HG02938 (cell line): ENCODE data around the gene B4GALNT4.
"Not testable (repeated sequence)": the region's sequence is repeated elsewhere in the genome, so short reads cannot be mapped to it uniquely, and the experiment has no call there.

Experiments used
- ATAC-seq: cut with Tn5 transposase; IDR thresholded peaks from one replicate; pipeline ENCODE4 v1.9.1; 2021; ENCODE audit warnings: mild to moderate bottlenecking, moderate library complexity; ENCODE audit not compliant: unreplicated experiment

Gene B4GALNT4

GRCh38 chr11:417652-418342 lies 48.5 kb downstream of the B4GALNT4 start:
- ATAC-seq: no peak

DNA sequence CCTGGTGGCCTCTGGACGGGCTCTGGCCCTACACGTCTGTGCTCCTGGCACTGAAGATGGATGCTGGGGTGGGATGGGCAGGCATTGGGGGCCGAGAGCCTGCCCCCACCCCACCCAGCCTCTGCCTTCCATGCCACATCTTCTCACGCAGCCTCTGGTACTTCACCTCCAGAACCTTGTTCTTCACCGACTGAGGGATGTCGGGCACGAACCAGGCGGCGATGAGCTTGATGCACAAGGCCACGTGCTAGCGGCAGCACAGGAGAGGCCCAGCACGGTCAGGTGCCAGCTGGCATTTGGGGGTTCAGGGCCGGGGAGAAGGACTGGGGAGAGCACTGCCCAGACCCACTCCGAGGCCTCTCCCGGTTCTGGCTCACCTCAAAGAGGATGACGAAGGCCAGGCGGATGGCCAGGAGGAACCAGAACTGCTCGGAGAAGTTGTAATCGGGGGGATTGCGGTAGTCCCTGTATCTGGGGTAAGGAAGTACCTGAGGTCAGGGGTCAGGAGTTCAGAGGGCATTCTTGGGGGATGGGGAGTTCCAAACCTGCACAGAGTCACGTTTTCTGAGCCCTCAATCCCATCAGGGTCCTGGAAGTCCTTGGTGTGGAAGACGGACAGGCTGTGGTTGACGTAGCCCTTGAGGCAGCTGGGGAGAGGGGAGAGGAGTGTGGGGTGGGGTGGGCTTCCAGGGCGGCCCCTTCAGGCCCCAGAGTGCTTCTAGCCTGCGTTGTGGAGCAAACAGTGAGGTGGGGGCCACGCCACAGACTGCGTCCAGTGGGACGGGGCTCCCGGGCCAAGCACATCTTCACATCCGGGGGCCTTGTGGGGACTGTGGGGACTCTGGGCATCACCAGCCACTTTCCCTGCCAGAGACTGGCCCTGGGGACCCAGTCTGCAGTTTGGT lies 49.3 kb downstream of the B4GALNT4 start:
- ATAC-seq: no peak

DNA sequence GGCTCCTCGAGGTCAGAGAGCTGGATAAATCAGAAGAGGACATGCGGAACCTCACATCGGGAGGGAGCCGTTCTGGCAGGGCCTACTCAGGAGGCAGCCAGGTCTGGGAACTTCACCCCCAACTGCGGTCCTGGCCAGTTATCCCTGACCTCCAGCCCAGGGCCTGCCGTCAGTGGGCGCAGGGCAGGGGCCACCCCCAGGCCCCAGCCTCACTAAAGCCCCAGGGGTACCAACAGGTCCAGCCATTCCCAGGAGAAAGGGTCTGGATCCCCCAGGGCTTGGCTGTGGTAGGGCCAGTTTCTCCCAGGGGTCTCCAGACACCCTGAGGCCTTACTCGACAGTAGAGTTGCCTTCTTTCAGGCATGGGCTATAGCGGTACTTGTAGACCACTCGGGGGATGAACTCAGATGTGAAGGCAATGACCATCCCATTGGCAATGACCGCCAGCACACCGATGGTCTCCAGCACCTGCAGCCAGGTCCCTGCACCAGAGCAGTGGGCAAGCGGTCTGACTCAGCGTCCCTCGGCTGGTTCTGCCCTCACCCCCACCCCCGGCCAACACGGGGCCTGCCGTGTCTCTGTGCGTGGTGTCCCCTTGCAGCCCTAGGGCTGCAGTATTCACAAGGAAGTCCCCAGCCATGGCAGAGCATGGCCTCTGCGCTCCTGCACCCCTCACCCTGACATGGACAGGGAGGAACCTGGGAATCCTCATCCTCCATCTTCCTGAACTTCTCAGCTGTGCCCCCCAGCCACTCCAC lies 50.1 kb downstream of the B4GALNT4 start:
- no peak for ATAC-seq

DNA sequence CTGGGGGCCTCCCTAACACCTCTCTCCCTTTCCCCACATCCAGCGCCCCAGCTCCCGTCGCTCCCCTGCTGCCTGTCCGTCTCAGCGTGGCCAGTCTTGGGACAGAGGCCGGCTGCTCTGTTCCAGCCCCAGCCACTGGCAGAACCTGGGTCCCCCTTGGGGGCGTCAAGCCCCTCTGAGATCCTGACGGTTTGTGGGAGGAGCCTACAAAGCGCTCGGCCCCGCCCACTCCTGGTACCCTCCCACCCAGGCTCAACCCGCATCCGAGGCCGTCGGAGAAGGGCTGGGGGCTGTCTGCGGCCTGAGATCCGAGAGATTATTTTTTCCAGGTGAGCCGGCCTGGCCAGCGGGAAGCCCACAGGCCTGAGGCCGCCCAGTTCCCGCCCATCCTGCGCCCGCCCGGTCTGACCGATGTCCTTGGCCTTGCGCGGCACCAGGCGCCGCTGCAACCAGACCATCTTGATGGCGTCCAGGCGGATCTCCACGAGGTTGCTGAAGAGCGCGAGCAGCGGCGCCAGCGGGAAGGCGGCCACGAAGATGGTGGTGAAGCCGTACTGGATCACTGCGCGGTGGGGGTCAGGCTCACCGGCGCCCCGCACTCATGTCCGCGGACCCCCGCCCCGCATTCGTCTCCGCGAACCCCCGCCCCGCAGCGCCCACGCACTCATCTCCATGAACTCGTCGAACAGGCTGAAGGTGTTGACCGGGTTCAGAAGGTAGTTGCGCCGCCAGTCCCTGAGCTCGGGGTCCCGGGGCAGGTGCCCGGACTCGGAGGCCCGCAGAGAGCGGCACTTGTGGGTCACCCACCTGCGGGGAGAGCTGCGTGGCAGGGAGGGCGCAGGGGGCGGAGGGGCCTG lies 51.0 kb downstream of the B4GALNT4 start:
- ATAC-seq: no peak

DNA sequence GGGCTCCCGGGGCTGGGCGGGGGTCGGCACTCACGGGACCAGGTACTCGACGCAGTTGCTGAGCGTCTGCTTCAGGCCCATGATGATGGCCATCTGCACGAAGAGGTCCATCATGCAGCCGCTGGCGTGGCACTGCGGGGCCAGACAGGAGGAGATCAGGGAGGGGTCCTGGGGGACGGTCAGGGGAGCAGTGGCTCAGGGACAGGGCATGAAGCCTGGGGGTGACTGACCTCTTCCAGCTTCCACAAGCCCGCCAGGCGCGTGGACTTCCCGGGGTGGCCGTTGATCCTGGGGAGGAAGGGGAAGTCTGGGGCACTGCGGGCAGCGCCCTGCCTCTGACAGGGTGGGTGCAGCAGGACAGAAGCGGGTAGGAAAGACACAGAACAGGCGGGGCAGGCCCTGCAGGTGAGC lies 51.6 kb downstream of the B4GALNT4 start:
- no peak for ATAC-seq

DNA sequence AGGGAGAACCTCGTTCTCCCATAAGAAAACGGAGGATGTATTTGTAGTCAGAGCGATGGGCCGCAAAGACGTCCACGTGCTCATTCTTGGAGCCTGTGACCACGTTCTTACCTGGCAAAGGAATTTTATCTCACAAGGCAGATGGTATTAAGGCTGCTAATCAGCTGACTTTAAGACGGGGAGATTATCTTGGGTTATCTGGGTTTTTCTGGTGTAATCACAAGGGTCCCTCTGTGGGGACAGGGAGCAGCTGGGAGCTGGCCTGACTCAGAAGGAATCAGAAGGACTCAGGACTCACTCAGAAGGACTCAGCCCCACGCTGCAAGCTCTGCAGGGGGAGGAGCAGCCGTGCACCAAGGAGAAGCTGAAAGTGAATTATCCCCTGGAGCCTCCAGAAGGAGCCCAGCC lies 53.0 kb downstream of the B4GALNT4 start:
- ATAC-seq: no peak

- ATAC-seq: no peak
Observed at GRCh38 chr11:424232-424631, 54.9 kb downstream of the B4GALNT4 start.

- not testable (repeated sequence) for ATAC-seq
Observed at GRCh38 chr11:424766-425165, 55.5 kb downstream of the B4GALNT4 start.

GRCh38 chr11:425301-425700 lies 56.0 kb downstream of the B4GALNT4 start:
- ATAC-seq: no peak

DNA sequence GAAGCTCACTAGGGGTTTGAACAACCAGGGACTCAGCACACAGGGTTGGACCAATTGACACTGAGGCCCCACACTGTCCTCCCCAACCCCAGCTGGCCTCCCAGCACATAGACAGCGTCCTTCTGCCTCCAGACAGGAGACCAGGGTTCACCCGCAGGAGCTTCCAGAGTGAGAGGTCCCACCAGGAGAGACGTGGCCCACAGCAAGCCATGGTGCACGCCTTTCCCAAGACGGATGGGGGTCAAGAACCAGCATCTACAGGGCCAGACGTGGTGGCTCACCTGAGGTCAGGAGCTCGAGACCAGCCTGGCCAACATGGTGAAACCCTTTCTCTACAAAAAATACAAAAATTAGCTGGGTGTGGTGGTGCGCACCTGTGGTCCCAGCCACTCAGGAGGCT lies 57.6 kb downstream of the B4GALNT4 start:
- no peak for ATAC-seq

DNA sequence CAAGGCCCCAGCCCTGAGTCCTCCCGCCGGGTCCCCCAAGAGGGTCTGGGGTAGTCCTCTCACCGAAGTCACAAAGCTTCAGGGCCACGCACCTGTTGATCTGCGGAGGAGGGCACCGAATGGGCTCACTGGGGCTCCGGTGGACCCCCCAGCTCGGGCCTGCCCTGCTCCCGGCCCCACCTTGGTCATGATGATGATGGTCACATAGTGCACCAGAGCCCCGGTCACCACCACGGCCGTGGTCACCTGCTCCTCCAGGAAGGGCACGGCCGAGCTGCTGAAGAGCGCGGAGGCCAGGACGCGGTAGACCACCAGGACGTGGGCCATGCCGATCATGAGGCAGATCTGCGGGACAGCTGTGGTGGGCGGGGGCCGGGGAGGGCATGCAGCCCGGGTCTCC lies 59.0 kb downstream of the B4GALNT4 start:
- no peak for ATAC-seq

DNA sequence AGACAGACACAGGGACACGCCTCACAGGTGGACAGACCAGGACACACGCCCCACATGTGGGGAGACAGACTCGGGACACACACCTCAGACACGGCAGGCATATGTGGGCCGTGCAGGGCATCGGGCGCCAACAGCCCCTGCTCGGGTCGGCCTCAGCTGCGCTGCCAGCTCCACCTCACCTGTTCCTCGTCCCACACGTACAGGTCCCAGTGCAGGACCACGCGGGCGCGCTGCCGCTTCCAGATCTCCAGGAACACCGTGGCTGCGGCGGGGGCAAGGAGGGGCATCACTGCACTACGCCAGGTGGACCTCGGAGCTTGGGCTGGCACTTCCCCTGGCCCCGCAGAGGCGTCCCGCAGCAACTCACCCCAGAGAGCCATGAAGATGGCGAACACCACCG lies 60.1 kb downstream of the B4GALNT4 start:
- no peak for ATAC-seq

- no peak for ATAC-seq
Observed at GRCh38 chr11:429931-430456, 60.7 kb downstream of the B4GALNT4 start.
